Stimulated activated CD8-positive, alpha-beta memory T cell treated with anti-CD3 and anti-CD28 coated beads, Interleukin-15, amount 100 ng/mL, for 4 hours (primary cell): ENCODE measurements around the gene NTMT1.
A peak's percentile ranks its signal among the peaks of the same experiment; 100 is the strongest.

ENCODE experiments used
- DNase-seq, 2 donors: peaks; one replicate each; pipeline ENCODE4 v3.0.0-alpha.2; 2020; ENCODE audit warnings: low read depth in 2 of 2

The NTMT1 gene

GRCh38 chr9:129597355-129598088, 28.4 kb upstream of the NTMT1 start:
- DNase-seq, result no peak

- DNase-seq, result no peak
Measured at GRCh38 chr9:129598089-129598596, 27.8 kb upstream of the NTMT1 start.

DNA sequence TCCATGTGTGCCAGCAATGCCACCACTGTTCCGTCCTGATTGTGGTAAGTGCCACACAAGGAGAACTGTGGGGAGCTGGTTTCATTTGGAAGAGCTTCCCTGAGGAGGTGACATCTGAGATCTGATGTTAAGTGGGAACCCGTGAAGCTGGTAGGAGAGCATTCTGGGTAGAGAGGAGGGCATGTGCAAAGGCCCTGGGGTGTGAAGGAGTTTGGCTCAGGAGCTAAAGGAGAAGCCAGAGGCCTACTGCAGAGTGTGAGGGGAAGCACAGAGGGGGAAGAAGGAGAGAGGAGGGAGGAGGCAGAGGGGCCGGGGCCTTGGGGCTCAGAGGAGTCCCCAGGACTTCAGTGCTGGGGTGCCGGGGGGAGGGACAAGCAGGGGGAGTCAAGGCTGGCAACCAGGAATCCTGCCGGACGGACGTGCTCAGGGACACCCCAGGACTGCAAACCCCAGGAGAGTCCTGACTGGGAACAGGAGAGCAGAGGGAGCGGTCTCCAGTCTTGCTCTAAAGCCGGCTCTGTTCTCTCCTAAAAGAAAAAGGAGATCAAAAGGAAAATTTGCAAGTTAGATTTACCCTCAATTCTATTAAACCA, 24.8 kb upstream of the NTMT1 start:
- no peak for DNase-seq

- DNase-seq, result no peak
Measured at GRCh38 chr9:129602598-129603415, 23.2 kb upstream of the NTMT1 start.

- DNase-seq, result no peak
Measured at GRCh38 chr9:129604056-129604765, 21.8 kb upstream of the NTMT1 start.

- no peak for DNase-seq
Measured at GRCh38 chr9:129604766-129605163, 21.2 kb upstream of the NTMT1 start.

GRCh38 chr9:129606161-129607026, 19.6 kb upstream of the NTMT1 start:
- no peak for DNase-seq

DNA sequence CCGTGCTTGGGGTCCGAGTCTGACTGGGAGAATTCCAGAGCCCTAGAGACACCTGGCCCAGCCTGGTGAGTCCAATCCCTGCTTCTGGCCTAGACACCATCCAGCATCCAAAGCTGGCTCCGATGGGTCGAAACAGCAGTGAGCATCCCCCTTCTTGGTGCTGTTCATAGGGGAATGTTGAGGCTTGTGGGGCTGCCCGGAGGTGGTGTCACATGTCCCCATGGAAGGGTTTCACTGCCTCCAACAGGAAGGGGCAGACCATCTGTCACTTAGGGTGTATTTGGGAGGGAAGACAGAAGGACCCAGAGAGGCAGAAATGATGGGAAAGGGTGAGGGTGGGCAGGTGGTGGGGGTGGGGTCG, 19.0 kb upstream of the NTMT1 start:
- DNase-seq, result no peak

GRCh38 chr9:129608561-129609481, 17.1 kb upstream of the NTMT1 start:
- DNase-seq, result no peak

DNA sequence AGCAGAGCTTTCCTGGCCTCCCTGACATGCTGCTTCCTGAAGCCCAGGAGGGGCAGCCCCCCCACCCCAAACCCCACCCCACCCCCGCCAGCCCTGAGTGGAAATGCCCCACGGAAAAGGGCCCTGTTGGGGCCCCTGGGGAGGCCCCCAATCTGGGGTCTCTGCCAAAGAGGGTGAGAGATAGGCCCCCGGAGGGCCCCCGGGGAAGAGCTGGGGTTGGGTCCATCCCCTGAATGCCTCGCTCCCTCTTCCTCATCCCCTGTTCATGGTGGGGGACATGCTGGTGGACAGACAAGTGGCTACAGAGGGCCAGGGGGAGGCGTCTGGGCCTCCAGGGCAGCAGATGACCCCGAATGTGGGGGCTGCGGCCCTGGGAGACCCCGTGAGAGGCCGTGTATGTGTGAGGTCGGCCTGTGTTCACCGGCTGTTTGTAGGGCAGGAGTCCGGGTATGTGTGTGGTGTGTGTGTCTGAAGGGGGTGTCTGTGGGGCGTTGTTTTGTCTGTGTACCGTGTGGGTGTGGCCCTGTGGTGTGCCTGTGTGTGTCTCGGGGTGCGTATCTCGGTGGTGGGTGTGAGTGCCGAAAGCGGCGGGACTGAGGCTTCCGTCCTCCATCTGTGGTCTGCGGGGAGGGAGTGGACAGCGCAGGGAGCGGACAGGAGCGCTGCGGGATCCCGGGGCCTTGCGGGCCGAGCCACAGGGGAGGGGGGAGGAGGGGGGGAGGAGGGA, 16.3 kb upstream of the NTMT1 start:
- DNase-seq, result peak in 1 of 2 donors; percentile 36

DNA sequence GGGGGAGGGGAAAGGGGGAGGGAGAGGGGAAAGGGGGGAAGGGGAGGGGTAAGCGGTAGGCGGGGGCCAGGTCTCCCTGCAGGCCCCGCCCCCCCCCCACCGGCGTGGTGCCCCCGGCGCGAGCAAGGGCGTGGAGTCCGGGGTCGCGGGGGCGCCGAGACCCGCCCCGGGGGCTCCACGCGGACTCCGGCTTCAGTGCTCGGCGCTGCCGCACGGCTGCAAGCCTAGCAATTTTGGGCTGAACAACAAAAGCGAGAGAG, 15.8 kb upstream of the NTMT1 start:
- no peak for DNase-seq

DNA sequence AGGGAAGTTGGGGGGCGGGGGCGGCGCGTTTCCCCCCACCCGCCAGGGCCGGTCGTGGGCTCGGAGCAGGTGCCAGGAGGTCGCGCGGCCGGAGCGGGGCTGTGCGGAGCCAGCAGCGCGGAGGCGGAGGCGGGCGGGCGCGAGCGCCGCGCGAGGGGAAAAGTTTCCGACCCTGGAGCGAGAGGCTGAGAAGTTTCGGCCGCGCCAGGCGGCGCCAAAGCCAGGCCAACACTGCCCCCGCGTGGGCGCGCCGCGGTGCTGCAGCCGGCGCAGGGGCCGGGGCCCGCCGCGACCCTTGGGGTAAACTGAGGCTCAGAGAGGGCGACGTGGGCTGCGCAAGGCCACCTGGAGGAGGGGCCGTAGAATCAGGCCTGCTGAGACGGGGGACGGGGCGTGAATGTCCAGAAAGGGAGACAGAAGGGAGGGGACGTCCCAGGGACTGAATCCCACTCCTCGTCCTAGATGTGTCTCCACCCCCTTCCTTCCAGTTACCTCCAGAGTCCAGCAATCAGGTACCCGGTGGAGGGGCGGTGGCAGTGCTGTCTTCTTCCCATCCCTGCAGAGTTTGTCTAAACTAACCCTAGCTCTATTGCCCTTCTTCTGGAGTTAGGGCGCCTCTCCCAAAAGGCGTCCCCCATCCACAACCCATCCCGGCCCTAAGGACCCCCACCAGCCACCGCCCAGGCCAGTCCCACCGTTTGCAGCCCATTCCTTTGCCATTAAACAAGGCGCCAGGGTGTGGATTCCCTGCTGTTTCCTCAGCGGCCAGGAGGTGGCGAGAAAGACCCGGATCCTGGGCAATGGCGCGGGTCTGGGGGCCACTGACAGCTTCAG, 15.3 kb upstream of the NTMT1 start:
- peak; percentile 57 to 62 for DNase-seq

- no peak for DNase-seq
Measured at GRCh38 chr9:129611307-129611800, 14.6 kb upstream of the NTMT1 start.

GRCh38 chr9:129612123-129612522, 13.8 kb upstream of the NTMT1 start:
- no peak for DNase-seq

- no peak for DNase-seq
Measured at GRCh38 chr9:129612815-129613519, 13.0 kb upstream of the NTMT1 start.

DNA sequence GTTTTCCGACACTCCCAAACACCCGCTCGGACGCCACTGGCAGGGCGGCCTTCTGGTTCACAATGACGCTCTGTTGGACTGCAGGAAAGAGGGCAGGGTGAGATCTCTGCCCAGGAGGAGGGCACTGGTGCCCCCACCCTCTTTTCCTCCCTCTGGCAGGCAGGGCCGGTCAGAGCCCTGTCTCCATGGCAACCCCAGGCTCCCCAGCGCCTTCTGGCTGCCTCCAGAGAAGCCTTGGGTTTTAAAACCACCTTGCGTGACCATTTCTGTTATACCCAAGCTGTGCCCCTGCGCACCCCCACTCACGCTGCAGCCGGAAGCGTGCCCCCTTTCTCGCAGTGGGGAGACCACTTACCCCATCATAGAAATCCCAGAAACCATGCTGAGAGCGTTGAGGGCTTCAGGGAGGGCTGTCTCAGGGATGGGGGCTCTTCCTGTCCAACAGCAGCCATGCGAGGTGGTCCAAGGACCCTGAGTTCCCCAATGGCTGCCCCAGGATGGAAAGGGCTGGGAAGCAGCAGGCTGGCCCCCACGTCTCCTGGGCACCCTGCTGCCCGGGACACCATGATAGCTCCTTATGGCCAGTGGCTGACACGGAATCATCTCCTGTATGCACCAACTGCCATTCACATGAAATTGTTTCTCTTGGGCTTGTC, 12.3 kb upstream of the NTMT1 start:
- DNase-seq, result no peak

DNA sequence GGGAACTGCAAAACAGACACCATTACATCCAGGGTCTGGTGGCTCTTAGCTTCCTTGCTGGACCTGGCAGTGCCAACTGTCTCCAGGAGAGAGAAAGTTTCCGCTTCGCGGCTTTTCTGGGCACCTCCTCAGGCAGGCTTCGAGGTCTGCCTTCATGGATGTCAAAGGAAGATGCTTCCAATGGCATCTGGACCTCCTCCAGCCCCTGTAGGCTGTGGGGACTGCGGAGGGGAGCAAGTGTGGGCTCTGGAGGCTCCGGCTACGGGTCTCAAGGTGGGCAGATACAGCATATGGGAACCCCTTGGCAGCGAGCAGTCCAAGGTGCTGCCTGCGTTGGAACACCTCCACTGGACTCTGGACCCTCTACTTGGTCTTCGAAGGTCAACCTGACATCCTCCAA, 11.0 kb upstream of the NTMT1 start:
- no peak for DNase-seq
